Thyroid gland (tissue), 4 donors: ENCODE data around the gene ARID3A. TPM values are rescaled to one million over a fixed set of nuclear protein-coding genes. Genes with fewer than 3 reads are reported as not detected.

ENCODE experiments used
- DNase-seq, 2 donors: peaks; one replicate each; pipeline ENCODE4 v3.0.0-alpha.2; 2019
- H3K27ac ChIP-seq, 3 donors: fragments of 200-600 bp; sonication (generic); 1 replicate in 2 of 3; 2 replicates in 1 of 3; pipeline ENCODE4 v1.5.1; 2016 to 2019; ENCODE audit warnings: mild to moderate bottlenecking in 1 of 3, moderate library complexity in 1 of 3
- H3K27me3 ChIP-seq: fragments of 200-600 bp; sonication (generic); one replicate; pipeline ENCODE4 v1.5.1; 2019
- H3K36me3 ChIP-seq, 2 donors: fragments of 200-600 bp; sonication (generic); one replicate each; pipeline ENCODE4 v1.5.1; 2016 to 2019
- H3K4me1 ChIP-seq, 2 donors: fragments of 200-600 bp; sonication (generic); one replicate each; pipeline ENCODE4 v1.5.1; 2017 to 2019
- H3K4me3 ChIP-seq, 3 donors: fragments of 200-600 bp; sonication (generic); replicated peaks in 1 of 3; 1 replicate in 2 of 3; 2 replicates in 1 of 3; pipeline ENCODE4 v1.5.1; 2016; ENCODE audit warnings: mild to moderate bottlenecking in 1 of 3
- H3K9me3 ChIP-seq: fragments of 200-600 bp; sonication (generic); one replicate; pipeline ENCODE4 v1.5.1; 2017
- POLR2A ChIP-seq, 2 donors: fragments of 450-650 bp; IDR thresholded peaks; one replicate each; pipeline ENCODE4 v1.6.1; 2017; ENCODE audit warnings: antibody characterized with exemption in 2 of 2, mild to moderate bottlenecking in 2 of 2, moderate library complexity in 1 of 2
- WGBS, 2 donors: methylation state at CpG; one replicate each; pipeline ENCODE4 v1.1.5; 2017; 5-methylcytosine and 5-hydroxymethylcytosine counted together
- intact Hi-C: fragments of 100-400 bp; cut with DNase I; formaldehyde crosslinking; loops from one replicate; pipeline ENCODE4 v1.15.1; 2023
- total RNA-seq, 4 donors: library from RNA; depleted of rRNA; stranded (reverse); fragments of >200 nt; gene quantifications; one replicate each; pipeline ENCODE4 v1.2.3, GENCODE V29; 2016
- TF ChIP-seq, protein P1 (sequence below), 6 experiments: fragments of 200-600 bp in 3 of 6; fragments of 450-650 bp in 3 of 6; sonication (generic) in 3 of 6; IDR thresholded peaks; one replicate each; pipeline ENCODE4 v1.5.1; 2016 to 2019; ENCODE audit warnings: antibody characterized with exemption in 6 of 6, mild to moderate bottlenecking in 2 of 6, inconsistent platforms in 1 of 6, moderate library complexity in 1 of 6

Gene ARID3A
- total RNA-seq, 4 donors from 2014 or later, result 2.6 to 7.7 (median 3.9) TPM

DNA sequence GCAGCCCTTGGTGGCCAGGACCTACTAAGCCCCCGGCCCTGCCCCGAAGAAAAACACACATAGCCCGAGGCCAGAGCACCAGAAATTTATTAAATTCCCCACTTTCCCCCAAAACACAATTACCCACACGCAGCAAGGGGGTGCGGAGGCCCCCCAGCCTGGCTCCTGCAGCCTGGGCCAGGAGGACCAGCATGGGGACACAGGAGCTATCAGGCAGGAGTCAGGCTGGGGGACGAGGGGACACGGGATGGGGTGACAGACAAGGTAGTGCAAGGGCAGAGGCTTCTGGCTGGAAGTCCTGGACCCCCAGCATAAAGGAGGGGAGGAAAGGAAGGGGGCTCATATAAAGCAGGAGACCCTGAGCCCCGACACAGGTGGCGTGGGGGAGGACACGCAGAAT, 29.4 kb upstream of the ARID3A start:
- Histone ChIP-seq H3K36me3 (peaks cover 0 to 3% of the 10 kb centered on the region in 2 donors), H3K27me3 (no peaks in the 10 kb centered on the region), H3K4me3 (no peak overlapping the region), H3K9me3 (no peaks in the 10 kb centered on the region), H3K4me1 (peaks cover 6% of the 10 kb centered on the region in 2 donors), H3K27ac (no peak overlapping the region)
- intact Hi-C loops, result no loop called here
- no peak for TF ChIP-seq POLR2A (IDR thresholded peaks at IDR 0.05)
- TF ChIP-seq, protein P1, sequence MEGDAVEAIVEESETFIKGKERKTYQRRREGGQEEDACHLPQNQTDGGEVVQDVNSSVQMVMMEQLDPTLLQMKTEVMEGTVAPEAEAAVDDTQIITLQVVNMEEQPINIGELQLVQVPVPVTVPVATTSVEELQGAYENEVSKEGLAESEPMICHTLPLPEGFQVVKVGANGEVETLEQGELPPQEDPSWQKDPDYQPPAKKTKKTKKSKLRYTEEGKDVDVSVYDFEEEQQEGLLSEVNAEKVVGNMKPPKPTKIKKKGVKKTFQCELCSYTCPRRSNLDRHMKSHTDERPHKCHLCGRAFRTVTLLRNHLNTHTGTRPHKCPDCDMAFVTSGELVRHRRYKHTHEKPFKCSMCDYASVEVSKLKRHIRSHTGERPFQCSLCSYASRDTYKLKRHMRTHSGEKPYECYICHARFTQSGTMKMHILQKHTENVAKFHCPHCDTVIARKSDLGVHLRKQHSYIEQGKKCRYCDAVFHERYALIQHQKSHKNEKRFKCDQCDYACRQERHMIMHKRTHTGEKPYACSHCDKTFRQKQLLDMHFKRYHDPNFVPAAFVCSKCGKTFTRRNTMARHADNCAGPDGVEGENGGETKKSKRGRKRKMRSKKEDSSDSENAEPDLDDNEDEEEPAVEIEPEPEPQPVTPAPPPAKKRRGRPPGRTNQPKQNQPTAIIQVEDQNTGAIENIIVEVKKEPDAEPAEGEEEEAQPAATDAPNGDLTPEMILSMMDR (IDR thresholded peaks at IDR 0.05), result no peak
- WGBS, 2 donors, result 97% methylated on average over 8 to 10 of the region's 10 CpGs
- no peak for DNase-seq

DNA sequence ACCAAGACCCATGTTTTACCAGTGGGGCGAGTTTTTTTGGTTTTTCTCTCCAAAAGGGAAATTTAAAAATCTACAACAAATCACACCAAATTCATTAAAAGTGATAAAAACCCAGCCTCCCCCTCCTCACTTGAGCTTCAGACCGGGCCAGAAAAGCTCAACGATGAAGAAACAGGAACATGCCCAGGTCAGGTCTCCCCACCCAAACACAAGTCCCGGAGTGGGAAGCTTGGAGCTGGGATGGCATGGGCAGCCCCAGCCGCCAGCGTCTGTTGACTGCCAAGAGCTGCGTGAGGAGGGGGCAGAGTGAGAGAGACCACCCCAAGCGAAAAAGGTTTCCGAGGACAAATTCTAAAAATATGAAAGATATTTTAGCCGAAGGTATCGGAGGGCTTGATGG, 28.8 kb upstream of the ARID3A start:
- no peak for DNase-seq
- TF ChIP-seq POLR2A (IDR thresholded peaks at IDR 0.05), result no peak
- TF ChIP-seq, protein P1 (IDR thresholded peaks at IDR 0.05), result no peak
- Histone ChIP-seq H3K4me3 (no peak overlapping the region), H3K9me3 (no peaks in the 10 kb centered on the region), H3K27ac (no peak overlapping the region), H3K36me3 (peaks cover 0 to 3% of the 10 kb centered on the region in 2 donors), H3K4me1 (peaks cover 3 to 4% of the 10 kb centered on the region in 2 donors), H3K27me3 (no peaks in the 10 kb centered on the region)
- intact Hi-C loops, result no loop called here
- WGBS, 2 donors, result 87 to 97% methylated on average over 11 of the region's 11 CpGs

DNA sequence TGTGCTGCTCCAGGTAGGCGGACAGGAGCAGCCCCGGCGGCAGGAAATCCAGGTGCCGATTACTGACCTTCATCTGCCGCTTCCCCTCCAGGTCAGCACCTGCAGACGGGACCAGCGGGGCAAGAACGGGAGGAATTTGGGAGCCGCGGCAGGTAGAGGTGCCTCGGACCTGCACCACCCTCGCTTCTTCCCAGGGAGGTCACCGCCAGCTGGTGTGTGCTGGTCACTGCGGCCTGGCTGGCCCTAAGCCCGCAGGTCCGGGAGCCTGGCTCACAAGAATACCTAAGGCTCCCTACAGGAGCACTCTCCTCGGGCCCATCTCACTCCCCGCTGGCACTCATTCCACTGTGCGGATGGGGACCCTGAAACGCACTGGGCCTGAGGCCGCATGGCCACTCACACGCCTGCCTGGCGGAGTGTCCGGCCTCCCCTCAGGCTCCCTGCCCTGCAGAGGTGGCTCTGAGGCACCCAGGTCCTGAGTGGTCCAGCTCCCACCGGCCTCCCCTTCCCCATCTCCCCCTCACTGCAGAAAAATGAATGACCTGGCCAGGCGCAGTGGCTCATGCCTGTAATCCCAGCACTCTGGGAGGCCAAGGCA, 28.3 kb upstream of the ARID3A start:
- intact Hi-C loops, result no loop called here
- 91 to 94% methylated on average over 18 to 26 of the region's 26 CpGs for WGBS, 2 donors
- no peak for DNase-seq
- peaks cover 0 to 3% of the 10 kb centered on the region in 2 donors for H3K4me1 ChIP-seq
- H3K27me3 ChIP-seq, result no peaks in the 10 kb centered on the region
- no peak overlapping the region for H3K27ac ChIP-seq
- H3K36me3 ChIP-seq, result peaks cover 0 to 3% of the 10 kb centered on the region in 2 donors
- H3K4me3 ChIP-seq, result no peak overlapping the region
- TF ChIP-seq, protein P1 (IDR thresholded peaks at IDR 0.05), result no peak
- TF ChIP-seq POLR2A (IDR thresholded peaks at IDR 0.05), result no peak
- no peaks in the 10 kb centered on the region for H3K9me3 ChIP-seq

GRCh38 chr19:898663-899062, 27.2 kb upstream of the ARID3A start:
- H3K9me3 ChIP-seq, result no peaks in the 10 kb centered on the region
- no peak overlapping the region for H3K4me3 ChIP-seq
- TF ChIP-seq POLR2A (IDR thresholded peaks at IDR 0.05), result no peak
- TF ChIP-seq, protein P1 (IDR thresholded peaks at IDR 0.05), result no peak
- 87 to 88% methylated on average over 18 to 19 of the region's 20 CpGs for WGBS, 2 donors
- intact Hi-C loops, result no loop called here
- H3K27me3 ChIP-seq, result no peaks in the 10 kb centered on the region
- no peak overlapping the region for H3K27ac ChIP-seq
- peaks cover 0 to 14% of the 10 kb centered on the region in 2 donors for H3K4me1 ChIP-seq
- H3K36me3 ChIP-seq, result peaks cover 0 to 3% of the 10 kb centered on the region in 2 donors
- no peak for DNase-seq

DNA sequence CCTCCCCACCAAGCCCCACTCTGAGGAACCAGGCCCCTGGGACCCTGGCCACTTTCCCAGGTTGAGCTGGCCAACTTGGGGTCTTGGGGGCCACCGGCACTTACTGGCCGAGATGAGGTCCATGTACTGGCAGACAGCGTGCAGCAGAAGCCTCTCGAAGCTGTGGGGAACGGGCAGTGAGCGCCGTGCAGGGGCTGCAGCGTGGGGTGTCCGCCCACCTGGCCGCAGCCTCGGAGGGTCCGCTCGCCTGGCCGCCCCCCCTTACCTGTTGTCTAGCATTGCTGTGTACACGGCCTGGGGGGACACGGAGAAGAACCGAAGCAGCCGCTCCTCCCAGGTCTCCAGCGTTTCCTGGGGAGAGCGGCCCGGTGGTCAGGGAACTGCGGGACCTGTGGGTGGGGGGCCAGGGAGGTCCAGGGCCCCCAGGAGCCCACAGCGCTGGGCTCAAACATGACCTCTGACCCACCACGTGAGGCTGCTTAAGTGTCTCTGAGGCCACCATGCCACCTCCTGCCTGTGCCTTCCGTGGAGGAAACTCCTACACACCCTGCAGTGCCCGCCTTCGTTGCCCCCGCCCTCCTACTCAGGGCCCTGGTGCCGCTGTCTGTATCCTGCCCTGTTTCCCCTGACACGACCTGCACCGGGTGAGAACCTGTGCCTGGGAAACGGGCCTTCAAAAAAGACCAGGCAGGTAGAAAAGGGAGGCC, 26.3 kb upstream of the ARID3A start:
- H3K27me3 ChIP-seq, result no peaks in the 10 kb centered on the region
- TF ChIP-seq, protein P1 (IDR thresholded peaks at IDR 0.05), result no peak
- TF ChIP-seq POLR2A (IDR thresholded peaks at IDR 0.05), result no peak
- no peak overlapping the region for H3K27ac ChIP-seq
- no peak for DNase-seq
- peaks cover 0 to 3% of the 10 kb centered on the region in 2 donors for H3K36me3 ChIP-seq
- H3K9me3 ChIP-seq, result no peaks in the 10 kb centered on the region
- WGBS, 2 donors, result 94 to 95% methylated on average over 18 of the region's 32 CpGs
- H3K4me3 ChIP-seq, result no peak overlapping the region
- H3K4me1 ChIP-seq, result peaks cover 0 to 15% of the 10 kb centered on the region in 2 donors
- intact Hi-C loops, result no loop called here
